Measurements from ENCODE around the gene CTSD. TPM values are rescaled to one million over a fixed set of nuclear protein-coding genes. Genes with fewer than 3 reads are reported as not detected.

Gene CTSD
- total RNA-seq, 1 donor = 519 TPM

DNA sequence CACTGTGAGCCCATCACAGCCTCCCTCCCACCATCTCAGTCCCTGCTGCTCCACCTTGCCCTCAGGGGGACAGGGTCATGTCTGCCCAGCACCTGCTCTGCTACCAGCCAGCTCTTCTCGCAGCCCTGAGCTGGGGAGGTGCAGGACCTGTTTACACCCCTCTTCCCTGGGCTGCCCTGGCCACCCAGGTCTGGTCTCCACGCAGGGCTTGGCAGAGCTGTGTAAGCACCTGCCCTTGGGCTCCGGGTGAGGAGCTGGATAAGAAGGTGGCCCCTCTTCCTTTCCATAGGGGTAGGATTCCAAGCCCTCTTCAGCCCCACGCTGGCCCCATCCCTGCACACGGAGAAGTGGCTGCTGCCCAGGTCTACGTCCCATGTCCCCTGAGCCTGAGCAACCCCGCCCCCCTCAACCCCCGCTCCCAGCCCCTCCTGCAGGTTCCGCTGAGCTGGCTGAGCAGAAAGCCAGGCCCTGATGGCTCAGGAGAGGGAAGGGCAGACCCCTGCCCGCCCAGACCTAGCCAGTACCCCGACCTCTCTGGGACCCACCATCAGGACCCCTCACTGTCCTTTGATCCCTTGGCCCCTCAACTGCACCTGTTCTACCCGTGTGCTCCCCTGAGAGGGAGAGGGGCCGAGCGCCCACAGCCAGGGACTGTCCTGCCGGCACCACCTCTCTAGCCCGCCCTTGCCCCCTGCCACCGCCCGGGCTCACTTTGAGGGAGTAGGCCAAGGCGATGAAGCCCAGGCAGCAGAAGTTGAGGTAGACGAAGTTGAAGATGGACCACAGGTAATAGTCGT lies 16.6 kb downstream of the CTSD start:
- peaks cover 43% of the 10 kb centered on the region for H3K4me1 ChIP-seq (ENCODE audit: insufficient read depth, low read length)
- H2AFZ ChIP-seq (ENCODE audit: low read length) = no peak overlapping the region
- peaks cover 64% of the 10 kb centered on the region for H4K20me1 ChIP-seq (ENCODE audit: insufficient read depth, low read length)
- H3K27ac ChIP-seq (ENCODE audit: low read depth, low read length) = peak overlapping the region; percentile 97
- H3K79me2 ChIP-seq (ENCODE audit: insufficient read depth, low read length) = peaks cover 27% of the 10 kb centered on the region
- peaks cover 24% of the 10 kb centered on the region for H3K36me3 ChIP-seq (ENCODE audit: insufficient read depth, low read length)
- no peaks in the 10 kb centered on the region for H3K9me3 ChIP-seq (ENCODE audit: low read depth, low read length)
- peak; percentile 91 for DNase-seq (ENCODE audit: insufficient read length, low spot score, missing footprints)
- TF ChIP-seq, protein P1, sequence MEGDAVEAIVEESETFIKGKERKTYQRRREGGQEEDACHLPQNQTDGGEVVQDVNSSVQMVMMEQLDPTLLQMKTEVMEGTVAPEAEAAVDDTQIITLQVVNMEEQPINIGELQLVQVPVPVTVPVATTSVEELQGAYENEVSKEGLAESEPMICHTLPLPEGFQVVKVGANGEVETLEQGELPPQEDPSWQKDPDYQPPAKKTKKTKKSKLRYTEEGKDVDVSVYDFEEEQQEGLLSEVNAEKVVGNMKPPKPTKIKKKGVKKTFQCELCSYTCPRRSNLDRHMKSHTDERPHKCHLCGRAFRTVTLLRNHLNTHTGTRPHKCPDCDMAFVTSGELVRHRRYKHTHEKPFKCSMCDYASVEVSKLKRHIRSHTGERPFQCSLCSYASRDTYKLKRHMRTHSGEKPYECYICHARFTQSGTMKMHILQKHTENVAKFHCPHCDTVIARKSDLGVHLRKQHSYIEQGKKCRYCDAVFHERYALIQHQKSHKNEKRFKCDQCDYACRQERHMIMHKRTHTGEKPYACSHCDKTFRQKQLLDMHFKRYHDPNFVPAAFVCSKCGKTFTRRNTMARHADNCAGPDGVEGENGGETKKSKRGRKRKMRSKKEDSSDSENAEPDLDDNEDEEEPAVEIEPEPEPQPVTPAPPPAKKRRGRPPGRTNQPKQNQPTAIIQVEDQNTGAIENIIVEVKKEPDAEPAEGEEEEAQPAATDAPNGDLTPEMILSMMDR (IDR thresholded peaks at IDR 0.05; ENCODE audit: extremely low read depth, low read depth, low read length) = no peak
- peak overlapping the region; percentile 87 for H3K4me3 ChIP-seq (ENCODE audit: insufficient read depth, low read length)
- peak overlapping the region; percentile 94 for H3K4me2 ChIP-seq (ENCODE audit: insufficient read depth, low read length)
- H3K27me3 ChIP-seq (ENCODE audit: insufficient read depth, low read length) = no peaks in the 10 kb centered on the region

DNA sequence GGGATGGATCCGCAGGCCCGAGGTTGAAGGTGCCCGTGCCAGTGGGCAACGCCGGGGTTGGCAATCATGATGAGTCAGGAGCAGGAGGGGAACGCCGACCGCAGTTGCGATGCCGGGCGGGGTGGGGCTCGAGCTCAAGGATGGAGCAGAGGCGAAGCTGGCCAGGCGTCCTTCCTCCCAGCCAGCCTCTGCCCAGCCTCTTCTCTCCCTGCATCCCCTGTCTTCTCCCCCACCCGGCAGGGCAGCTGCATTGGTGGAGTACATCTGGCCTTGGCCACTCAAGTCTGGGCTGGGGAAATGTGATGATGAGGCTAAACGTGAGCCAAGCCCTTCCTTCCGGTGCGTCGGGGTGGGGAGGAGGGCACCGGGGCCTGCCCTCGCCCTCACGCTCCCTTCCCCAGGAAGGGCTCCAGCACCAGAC lies 17.2 kb downstream of the CTSD start:
- Histone ChIP-seq H4K20me1 (ENCODE audit: insufficient read depth, low read length) (peaks cover 69% of the 10 kb centered on the region), H3K9me3 (ENCODE audit: low read depth, low read length) (no peaks in the 10 kb centered on the region), H3K4me1 (ENCODE audit: insufficient read depth, low read length) (peaks cover 37% of the 10 kb centered on the region), H2AFZ (ENCODE audit: low read length) (no peak overlapping the region), H3K36me3 (ENCODE audit: insufficient read depth, low read length) (peaks cover 24% of the 10 kb centered on the region), H3K27me3 (ENCODE audit: insufficient read depth, low read length) (no peaks in the 10 kb centered on the region), H3K4me2 (ENCODE audit: insufficient read depth, low read length) (peak overlapping the region; percentile 94), H3K27ac (ENCODE audit: low read depth, low read length) (no peak overlapping the region), H3K79me2 (ENCODE audit: insufficient read depth, low read length) (peaks cover 27% of the 10 kb centered on the region), H3K4me3 (ENCODE audit: insufficient read depth, low read length) (peak overlapping the region; percentile 87)
- TF ChIP-seq, protein P1 (IDR thresholded peaks at IDR 0.05; ENCODE audit: extremely low read depth, low read depth, low read length) = no peak
- DNase-seq (ENCODE audit: insufficient read length, low spot score, missing footprints) = peak; percentile 93

DNA sequence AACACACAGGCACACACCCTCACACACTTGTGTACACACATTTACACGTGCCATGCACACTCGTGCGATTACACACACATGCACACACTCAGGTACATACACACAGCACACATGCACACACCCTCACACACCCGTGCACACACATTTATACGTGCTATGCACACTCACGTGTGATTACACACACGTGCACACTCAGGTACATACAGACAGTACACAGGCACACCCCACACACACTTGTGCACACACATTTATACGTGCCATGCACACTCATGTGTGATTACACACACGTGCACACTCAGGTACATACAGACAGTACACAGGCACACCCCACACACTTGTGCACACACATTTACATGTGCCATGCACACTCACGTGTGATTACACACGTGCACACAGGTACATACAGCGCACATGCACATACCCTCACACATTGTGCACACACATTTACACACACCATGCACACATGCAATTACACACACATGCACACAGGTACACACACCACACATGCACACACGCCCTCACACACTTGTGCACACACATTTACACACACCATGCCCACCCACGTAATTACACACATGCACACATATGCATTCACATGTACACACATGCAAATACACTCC lies 17.9 kb downstream of the CTSD start:
- no peak overlapping the region for H2AFZ ChIP-seq (ENCODE audit: low read length)
- H3K79me2 ChIP-seq (ENCODE audit: insufficient read depth, low read length) = peaks cover 27% of the 10 kb centered on the region
- H3K27me3 ChIP-seq (ENCODE audit: insufficient read depth, low read length) = no peaks in the 10 kb centered on the region
- peaks cover 24% of the 10 kb centered on the region for H3K36me3 ChIP-seq (ENCODE audit: insufficient read depth, low read length)
- H3K9me3 ChIP-seq (ENCODE audit: low read depth, low read length) = no peaks in the 10 kb centered on the region
- no peak overlapping the region for H3K27ac ChIP-seq (ENCODE audit: low read depth, low read length)
- peak overlapping the region; percentile 87 for H3K4me3 ChIP-seq (ENCODE audit: insufficient read depth, low read length)
- no peak for DNase-seq (ENCODE audit: insufficient read length, low spot score, missing footprints)
- H3K4me1 ChIP-seq (ENCODE audit: insufficient read depth, low read length) = peaks cover 30% of the 10 kb centered on the region
- TF ChIP-seq, protein P1 (IDR thresholded peaks at IDR 0.05; ENCODE audit: extremely low read depth, low read depth, low read length) = no peak
- H4K20me1 ChIP-seq (ENCODE audit: insufficient read depth, low read length) = peaks cover 75% of the 10 kb centered on the region
- peak overlapping the region; percentile 94 for H3K4me2 ChIP-seq (ENCODE audit: insufficient read depth, low read length)
